NCI-H748 treated with DMSO at 0.1 percent for 48 hours (cell line): Measurements from ENCODE around the gene USH2A.

ENCODE experiments used
- DNase-seq: peaks from one replicate; lab custom pipeline; 2025; lab: John Stamatoyannopoulos, UW

Gene USH2A

DNA sequence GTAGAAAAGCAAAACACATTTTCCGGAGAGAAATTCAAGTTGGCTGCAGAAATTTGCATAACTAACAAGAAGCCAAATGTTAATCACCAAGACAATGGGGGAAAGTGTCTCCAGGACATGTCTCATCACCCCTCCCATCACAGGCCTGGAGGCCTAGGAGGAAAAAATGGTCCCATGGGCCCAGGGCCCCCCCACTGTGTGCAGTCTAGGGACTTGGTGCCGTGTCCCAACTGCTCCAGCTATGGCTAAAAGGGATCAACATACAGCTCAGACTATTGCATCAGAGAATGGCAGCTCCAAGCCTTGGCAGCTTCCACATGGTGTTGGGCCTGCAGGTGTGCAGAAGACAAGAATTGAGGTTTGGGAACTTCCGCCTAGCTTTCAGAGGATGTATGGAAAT is 138.2 kb downstream of the USH2A start:
- DNase-seq = no peak

DNA sequence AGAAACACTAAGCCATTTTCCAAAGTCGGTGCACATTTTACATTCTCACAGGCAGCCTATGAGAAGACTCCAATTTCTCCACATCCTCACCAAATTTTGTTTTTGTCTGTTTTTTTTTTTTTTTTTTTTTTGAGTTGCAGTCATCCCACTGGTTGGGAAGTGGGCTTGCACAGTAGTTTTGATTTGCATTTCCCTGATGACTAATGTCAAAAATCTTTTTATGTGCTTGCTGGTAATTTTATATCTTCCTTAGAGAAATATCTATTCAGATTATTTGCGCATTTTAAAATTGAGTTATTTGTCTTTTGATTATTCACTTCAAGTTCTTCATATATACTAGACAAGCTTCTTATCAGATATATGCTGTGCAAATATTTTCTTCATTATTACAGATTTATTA is 141.5 kb downstream of the USH2A start:
- DNase-seq = no peak

DNA sequence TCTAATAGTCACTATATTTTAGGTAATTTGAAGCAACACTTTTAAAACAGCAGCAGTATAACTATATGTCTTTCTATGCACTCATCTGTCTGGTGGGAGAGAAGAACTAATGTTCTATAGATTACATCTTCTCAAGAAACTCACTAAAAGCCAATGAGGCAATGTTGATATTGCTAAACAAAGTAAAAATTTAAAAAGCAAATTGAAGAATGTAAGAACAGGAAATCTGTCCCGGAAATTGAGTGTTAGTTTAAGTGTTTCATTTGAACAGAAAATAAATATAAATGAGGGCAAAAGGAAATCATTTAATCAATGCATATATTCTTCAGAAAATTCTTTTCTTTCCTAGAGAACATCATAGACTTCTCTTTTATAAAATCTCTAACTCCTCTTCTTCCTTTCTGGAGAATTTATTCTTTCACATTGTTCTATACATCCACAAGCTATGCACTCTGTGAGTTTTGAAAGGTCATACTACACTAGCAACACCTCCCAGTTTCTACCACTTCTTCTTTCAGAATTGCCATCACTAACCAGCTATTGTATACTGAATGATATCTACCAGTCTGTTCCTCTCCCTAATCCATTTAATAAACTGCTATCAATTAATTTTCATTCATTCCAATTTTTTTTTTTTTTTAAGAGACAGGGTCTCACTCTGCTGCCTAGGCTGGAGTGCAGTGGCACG is 153.0 kb downstream of the USH2A start:
- DNase-seq = no peak

DNA sequence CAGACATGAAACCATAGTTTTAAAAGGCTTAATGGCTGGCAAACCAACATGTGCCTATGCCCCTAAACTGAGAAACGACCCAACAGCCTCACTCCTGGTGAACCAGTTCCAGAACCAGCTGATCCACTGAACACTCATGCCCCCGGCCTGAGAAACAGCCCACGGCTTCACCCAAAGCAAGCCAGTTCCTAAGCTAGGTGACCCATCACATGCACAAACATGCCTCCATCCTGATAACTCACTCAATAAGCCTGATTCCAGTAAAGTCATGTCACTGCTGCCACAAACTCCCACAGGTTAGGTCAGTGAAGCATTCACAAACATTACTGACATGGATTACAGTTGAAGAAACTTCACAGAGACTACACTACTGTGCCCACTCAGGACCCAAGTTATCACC is 161.6 kb downstream of the USH2A start:
- DNase-seq = no peak

DNA sequence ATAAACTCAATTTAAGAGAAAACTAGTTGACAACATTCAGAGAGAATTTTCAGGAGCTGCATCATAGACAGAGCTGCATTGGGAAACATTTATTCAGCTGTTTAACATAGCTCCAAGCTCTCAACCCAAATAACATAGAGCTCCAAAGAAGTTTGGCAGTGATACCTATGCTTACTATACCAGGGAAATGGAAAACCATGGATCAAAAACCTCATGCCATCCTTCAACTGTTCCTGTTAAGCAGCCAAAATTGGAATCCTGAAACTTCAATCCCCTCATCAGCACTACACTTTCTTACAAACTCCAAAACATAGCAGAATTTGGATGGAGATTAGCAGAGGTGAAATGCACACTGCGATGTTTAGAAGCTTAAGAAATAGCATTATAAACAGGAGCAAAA is 164.4 kb downstream of the USH2A start:
- no peak for DNase-seq

DNA sequence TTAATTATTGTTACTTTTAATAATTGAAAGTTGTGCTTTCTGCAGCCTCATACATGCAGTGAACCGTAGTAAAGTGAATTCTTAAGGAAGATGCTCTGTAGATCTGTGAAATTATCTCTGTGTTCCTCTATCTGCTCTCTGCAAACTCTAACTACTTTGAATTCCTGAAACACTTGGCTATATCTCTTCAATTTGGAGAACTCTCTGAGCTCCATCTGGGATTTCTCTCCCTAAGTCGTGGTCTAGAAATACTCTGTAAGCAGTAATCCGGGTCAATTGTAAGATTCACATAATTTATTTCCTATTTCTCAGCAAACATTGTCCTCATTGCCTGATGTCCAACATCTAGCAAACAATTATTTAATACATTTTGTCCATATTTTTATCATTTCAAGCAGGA is 164.9 kb downstream of the USH2A start:
- DNase-seq = no peak

DNA sequence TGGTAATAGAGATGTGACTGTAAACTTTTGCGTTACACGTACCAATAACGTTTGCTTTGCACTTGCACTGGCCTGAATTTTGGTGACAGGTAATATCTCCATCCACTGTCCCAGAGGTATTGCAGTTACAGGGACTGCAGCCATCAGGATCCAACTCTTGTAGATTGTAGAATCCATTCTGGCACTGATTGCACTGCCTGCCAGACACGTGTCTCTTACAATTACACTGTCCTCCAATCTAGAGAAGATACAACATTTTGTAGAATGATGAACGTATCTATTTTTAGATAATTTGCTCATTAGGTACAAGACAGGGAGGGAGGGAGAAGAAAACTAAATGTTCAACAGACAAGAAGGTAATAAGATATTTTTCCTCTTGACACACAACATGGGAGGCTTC is 172.4 kb downstream of the USH2A start:
- DNase-seq = no peak

DNA sequence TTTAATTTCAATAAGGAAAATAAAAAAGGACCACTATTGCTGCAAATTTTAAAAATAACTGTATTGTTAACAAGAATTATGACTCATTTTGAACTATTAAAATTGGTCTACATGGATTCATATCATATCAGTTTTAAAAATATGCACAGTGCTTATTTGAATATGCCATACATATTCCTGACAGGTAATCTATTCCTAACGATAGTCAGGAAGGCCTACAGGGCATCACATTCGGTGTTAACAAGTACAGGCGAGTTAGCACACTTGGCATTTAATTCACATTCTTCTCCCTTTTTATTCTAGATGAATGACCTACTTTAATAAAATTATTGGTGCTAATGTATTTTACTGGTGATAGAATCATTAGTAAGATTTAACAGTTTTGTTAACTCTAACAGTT is 174.6 kb downstream of the USH2A start:
- no peak for DNase-seq

DNA sequence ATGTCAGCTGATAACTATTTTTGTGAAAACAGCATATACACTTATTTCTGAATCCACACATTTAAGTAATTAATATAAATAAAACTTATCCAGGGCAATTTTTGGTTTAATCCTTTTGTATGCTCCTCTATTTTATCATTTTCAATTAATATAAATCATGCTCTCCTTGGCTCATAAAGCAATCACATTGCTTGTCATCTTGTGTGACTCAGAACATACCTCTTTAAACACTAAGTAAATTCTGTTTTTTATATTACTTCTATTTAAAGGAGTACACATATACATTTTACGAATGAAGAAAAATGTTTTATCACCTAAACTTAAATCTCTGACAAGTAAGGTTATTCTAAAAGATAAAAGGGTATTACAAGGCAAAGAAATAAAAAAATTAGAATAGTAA is 175.3 kb downstream of the USH2A start:
- DNase-seq = no peak

DNA sequence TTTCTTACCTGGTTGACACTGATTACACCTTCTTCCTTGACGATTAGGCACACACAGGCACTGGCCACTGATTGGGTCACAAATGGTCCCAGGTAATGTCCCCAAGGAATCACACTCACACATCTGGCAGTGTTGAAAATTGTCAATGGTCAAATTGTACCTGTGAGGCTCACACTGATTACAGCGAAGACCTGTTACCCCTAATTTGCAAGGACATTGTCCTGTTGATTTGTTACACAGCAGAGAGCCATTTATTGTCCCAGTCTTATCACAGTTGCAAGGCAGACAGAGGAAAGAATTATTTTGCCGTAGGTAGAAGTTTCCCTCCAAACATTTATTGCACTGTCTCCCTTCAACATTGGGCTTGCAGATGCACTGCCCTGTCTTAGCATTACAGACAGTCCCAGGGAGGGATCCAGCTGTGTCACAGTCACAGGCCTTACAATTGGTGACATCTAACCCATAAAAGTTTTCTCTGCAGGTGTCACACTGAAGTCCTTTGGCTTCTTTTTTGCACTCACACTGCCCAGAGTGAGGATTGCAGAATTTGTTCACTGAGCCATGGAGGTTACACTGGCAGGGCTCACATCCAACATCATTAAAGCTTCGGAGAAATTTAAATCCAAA is 176.6 kb downstream of the USH2A start:
- no peak for DNase-seq

DNA sequence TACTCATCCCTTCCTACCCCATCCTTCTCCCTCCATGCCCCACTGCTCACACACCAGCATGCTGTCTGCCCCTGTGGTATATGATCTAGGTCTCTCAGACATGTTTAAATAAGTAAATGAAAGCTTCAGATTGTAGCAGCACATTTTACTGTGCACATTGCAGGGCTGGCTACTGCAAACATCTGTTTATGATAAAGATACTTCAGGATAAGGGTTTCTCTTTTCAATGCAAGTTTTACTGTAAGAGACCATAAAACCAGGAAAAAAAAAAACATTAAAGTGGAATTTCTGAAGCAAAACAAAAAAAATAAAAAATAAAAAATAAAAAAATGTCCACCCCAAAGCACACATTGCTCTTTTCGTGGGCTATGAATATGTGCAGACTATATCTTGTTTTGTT is 184.4 kb downstream of the USH2A start:
- no peak for DNase-seq

DNA sequence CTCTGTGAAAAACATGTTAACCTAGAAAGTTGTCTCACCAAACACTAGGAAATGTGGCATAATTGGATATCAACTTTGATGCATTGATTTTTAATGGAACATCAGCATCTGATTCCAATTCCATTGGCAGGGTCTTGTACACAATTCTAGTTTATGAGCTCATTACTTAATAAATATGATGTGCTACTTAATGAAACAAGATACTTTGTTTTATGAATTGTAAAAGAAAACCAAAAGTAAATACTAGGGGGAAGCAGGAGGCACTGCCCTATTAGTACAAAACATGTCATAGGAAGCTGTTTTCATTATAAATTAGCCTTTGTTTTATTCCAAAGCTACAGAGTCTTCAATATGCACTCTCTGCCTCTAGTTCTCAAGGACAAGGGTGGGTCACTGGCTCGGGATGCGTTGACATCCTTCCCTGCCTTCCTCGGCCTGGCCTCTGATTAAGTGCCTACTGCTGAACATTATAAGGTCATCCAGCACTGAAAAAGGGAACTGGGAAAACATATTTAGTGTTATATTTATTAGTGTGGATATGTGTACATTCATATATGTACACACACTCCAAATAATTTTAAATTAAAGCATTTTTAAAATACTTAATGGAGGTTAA is 185.2 kb downstream of the USH2A start:
- no peak for DNase-seq

DNA sequence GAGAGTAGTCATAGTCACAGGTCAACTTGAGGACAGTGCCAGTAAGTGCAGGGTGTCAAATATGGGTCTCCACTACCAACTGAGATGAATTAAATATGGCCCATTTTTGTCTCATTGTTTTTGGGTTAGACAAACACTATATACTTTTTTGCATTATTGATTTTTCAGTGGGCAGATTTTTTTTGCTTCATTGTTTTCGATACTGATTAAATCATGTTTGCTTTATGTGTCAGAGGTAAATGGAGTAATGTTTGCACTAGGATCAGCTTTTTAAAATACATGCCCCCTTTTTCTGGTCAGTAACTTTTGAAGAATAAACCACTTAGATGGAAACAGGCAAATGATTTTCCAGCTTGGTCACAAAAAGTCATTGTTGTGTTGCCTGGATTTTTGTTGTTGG is 199.0 kb downstream of the USH2A start:
- no peak for DNase-seq

DNA sequence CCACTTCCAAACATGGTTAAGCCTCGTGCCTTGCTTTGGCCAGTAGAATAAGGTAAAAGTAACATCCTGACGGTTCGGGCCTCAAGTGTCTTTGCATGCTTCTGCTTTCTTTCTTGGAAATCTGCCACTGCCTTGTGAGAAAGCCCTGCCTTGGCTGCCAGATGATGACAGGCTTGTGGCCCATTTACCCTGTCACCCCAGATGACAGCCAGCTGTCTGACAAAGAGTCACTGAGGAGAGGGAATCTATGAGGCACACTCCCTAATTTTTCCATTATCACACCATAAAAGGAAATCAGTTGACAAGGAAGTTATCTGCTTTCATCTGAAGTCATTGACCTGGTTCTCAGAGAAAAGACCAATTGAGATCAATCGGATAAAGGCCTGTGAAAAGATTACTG is 199.8 kb downstream of the USH2A start:
- no peak for DNase-seq

DNA sequence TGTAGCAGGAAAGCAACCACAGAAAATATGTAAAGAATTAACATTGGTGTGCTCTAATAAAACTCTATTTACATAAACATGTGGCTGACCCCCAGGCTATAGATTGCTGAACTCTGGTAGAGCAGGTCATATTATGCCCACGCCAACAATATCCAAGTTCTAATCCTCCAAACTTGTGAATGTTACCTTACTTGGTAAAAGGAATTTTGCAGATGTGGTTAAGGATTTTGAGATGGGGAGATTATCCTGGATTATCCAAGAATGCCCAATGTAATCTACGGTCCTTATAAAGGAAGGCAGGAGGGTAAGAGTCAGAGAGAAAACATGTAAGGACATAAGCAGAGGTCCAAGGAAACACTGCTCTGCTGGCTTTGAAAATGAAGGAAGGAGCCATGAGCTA is 201.0 kb downstream of the USH2A start:
- DNase-seq = no peak

DNA sequence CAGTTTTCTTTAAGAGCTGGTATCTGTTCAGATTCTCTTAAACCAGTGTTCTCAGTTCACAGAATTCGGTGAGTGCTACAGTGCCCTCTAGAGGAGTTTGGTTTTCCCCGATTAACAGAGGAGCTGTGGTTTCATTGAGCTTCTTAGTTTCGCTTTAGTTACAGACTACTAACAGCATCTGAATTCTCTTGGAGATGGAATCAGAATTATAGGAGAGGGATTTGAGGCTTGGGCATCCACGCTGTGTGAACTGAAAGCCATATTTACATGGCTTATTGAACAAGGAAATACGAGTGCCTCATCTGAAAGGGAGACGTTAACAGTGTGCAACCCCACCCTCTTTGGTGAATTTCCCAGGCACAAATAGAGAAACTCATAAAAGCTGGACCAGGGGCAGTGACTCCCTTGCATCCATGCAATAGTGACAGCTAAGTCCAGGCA is 202.0 kb downstream of the USH2A start:
- peak; percentile 60 for DNase-seq

DNA sequence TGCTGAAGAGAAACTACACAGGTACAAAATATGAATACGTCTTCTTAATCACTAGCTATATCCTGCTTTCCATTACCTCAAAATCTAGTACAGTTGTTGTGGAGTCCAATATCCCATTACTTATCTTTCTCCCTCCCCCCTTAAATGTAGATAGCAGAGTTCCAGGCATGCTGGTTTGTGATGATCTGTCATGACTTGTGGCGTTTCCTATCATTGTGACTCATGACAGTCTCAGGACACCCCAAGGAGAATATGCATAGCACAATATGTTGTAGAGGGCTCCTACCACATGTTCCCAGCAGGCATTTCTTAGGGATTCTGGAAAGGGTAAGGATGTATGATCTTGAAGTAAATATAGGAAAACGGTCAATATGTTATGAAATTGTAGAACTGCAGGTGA is 206.9 kb downstream of the USH2A start:
- no peak for DNase-seq

DNA sequence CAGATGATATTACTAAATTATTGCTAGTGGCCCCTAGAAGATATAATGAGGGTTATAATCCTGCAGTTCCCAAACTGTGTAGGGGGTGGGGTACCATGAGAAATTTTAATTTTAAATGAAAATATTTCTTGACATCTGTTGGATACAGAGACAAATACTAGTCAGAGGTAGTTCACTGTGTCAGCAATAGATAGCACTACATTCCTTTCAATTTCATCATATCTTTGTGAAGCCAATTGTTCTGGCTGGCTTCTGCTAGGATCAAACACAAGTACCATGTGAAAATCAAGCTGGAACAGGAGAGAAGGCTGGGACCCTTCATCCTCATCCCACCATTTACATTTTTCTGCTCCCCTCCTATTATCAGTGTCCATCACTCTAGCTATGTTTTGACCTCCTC is 208.1 kb downstream of the USH2A start:
- DNase-seq = no peak

DNA sequence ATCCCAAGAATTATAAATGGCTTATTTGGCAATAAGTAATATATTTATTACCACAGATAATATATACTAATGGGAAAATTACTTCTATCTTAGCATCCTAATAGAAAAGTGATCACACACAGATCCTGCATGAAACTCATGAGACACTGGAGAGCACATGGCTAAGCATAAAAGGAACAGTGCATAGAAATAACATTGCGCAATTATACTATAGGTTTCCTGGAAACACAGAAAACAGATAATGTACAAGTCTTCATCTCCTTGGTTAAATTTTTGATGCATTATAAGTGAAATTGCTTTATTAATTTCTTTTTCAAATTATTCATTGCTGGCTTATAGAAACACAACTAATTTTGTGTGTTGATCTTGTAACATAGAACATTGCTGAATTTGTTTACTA is 210.4 kb downstream of the USH2A start:
- DNase-seq = no peak

DNA sequence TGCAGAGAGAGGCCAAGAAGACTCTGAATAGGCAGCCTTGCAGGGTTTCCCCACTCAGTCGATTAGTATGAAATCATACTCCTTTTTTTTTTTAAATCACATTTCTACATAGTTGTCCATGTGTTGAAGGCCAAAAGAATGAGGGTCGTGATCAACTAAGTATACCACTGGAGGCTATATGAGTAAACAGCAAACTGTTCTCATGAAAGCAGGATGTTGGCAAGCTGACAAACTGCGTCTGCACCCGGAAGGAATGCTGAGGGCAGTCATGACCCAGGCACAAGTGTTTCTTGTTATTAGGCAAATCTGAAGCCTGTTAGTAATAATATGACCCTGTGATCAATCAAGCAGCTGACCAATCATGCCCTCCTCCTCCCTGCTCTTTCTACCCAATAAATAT is 213.2 kb downstream of the USH2A start:
- no peak for DNase-seq

DNA sequence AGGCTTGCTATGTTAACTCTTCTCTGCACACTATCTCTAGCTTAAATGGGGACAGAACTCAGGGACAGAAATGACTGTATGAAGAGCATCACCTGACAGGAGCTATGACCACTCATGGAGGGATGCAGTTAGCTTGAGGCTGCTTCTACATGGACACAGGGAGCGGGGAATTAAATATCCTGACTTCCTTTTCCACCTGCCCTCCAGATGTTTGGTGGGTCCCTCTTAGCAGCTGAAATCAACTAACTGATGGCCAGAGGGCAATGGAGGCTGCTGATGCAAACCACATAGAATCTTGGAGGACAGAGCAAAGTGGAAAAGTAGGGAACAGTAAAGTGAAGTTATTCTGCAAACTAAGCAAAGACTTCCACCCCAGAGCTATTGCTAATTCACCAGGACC is 214.1 kb downstream of the USH2A start:
- no peak for DNase-seq

DNA sequence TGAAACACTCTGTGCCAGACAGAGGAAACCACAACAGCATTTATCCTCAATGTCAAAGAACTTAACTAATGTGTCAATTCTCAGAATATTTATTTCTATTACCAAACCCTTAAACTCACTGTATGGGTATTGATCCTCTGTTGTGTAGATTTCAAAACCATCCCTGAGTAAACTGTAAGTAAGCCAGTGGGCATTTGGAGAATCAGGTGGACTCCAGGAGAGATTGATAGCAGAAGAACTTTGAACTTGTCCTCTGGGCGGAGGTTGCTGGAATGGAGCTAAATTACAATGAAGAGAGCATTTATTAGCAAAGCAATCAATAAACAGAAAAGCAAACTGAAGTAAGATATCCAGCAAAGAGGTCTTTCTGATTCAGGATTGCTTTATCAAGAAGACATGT is 216.1 kb downstream of the USH2A start:
- DNase-seq = no peak

DNA sequence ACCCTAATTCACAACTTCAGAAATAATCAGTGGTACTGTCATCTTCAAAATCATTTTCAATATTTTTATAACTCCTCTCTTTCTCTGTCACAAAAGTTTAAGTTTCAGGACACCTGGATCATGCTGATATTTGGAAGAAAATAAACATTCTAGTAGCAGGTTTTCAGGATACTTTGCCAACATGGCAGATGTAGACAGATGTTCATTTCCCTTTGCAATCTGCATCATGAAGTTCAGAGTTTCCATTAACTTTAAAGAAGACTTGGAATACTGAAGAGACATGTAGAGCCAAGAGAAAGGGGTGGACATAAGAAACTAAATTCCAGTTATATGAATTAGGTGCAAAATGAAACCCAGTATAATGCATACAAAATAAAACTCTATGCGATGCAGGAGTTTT is 218.1 kb downstream of the USH2A start:
- DNase-seq = no peak

DNA sequence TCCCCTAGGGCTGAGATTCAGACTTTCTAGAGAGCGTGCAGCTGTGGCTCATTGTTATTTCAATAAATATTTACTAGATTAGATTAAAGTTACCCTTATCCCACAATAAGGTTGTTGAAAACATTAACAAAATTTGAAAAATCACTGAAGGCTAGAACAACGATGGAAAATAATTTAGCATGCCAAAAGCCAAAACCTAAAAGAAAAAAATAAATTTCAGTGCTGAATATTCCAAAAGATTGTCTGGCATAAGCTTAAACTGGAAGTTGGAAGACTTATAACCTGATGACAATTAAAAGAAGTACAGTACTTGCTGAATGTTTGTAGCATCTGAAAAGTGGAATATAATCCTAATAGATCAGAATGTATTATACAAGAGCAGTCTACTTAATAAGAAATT is 221.3 kb downstream of the USH2A start:
- no peak for DNase-seq
